Measurements from ENCODE around the gene EPN3.

GRCh38 chr17:50537721-50538548, 5.4 kb downstream of the EPN3 start:
- TF ChIP-seq CTCF (tag by site-specific recombination; IDR thresholded peaks at IDR 0.05) (no peak), ZNF501 (tag by site-specific recombination; IDR thresholded peaks at IDR 0.05) (no peak), REST (tag by site-specific recombination; IDR thresholded peaks at IDR 0.05) (no peak), YY2 (tag by site-specific recombination; IDR thresholded peaks at IDR 0.05) (no peak), HIC1 (tag by site-specific recombination; IDR thresholded peaks at IDR 0.05) (no peak), ZNF175 (tag by site-specific recombination; IDR thresholded peaks at IDR 0.05) (no peak), ZNF629 (tag by site-specific recombination; IDR thresholded peaks at IDR 0.05) (no peak), ZNF112 (tag by site-specific recombination; IDR thresholded peaks at IDR 0.05) (no peak), ZNF837 (tag by site-specific recombination; IDR thresholded peaks at IDR 0.05) (no peak), ZNF776 (tag by site-specific recombination; IDR thresholded peaks at IDR 0.05; ENCODE audit: borderline replicate concordance) (no peak), ZNF513 (tag by site-specific recombination; IDR thresholded peaks at IDR 0.05) (no peak), ZNF311 (tag by site-specific recombination; IDR thresholded peaks at IDR 0.05; ENCODE audit: borderline replicate concordance) (no peak), ZNF146 (tag by site-specific recombination; IDR thresholded peaks at IDR 0.05) (no peak), ZNF138 (tag by site-specific recombination; IDR thresholded peaks at IDR 0.05; ENCODE audit: borderline replicate concordance) (no peak)

All from HEK293 (cell line).